Stomach (tissue), 4 donors: ENCODE data around the gene SLC35E3.

Experiments
- CTCF ChIP-seq, 7 experiments: fragments of 450-650 bp in 4 of 7; fragments of 200-600 bp in 3 of 7; sonication (generic) in 3 of 7; IDR thresholded peaks; one replicate each; pipeline ENCODE4 v1.5.1; 2016 to 2019; ENCODE audit warnings: antibody characterized with exemption in 7 of 7, control low read depth in 2 of 7, mild to moderate bottlenecking in 1 of 7
- POLR2A ChIP-seq, 4 donors: fragments of 450-650 bp; IDR thresholded peaks; one replicate each; pipeline ENCODE4 v1.6.1; 2016; ENCODE audit warnings: antibody characterized with exemption in 4 of 4, control low read depth in 2 of 4, mild to moderate bottlenecking in 1 of 4, moderate library complexity in 1 of 4
- POLR2AphosphoS5 ChIP-seq, 3 donors: sonication (generic); formaldehyde crosslinking; IDR thresholded peaks; one replicate each; pipeline ENCODE4 v1.6.1; 2016; ENCODE audit warnings: antibody characterized with exemption in 3 of 3

- TF ChIP-seq POLR2A (IDR thresholded peaks at IDR 0.05) = no peak
- no peak for TF ChIP-seq CTCF (IDR thresholded peaks at IDR 0.05)
- no peak for TF ChIP-seq POLR2AphosphoS5 (IDR thresholded peaks at IDR 0.05)
These were observed 58.9 kb downstream of the SLC35E3 start for GRCh38 chr12:68804657-68805591.
